GM19240 (cell line): ENCODE data around the gene TTLL10.

Experiments used
- DNase-seq: peaks from one replicate; pipeline ENCODE4 v3.0.0; 2011; ENCODE audit warnings: low spot score; ENCODE audit not compliant: insufficient read length

TTLL10 gene

GRCh38 chr1:1204425-1204920 is 30.8 kb downstream of the TTLL10 start:
- DNase-seq = no peak

GRCh38 chr1:1204998-1205768 is 31.5 kb downstream of the TTLL10 start:
- DNase-seq = no peak

GRCh38 chr1:1205769-1206375 is 32.2 kb downstream of the TTLL10 start:
- DNase-seq = no peak

GRCh38 chr1:1206376-1206965 is 32.8 kb downstream of the TTLL10 start, which contains the start of gene TNFRSF18:
TSS of gene TNFRSF18 (minus strand) at chr1:1206592. CDS start at chr1:1206571, 21 bp downstream.
- no peak for DNase-seq

GRCh38 chr1:1206966-1207531 is 33.4 kb downstream of the TTLL10 start:
- no peak for DNase-seq

- DNase-seq = no peak
Observed at GRCh38 chr1:1207571-1207892, 33.9 kb downstream of the TTLL10 start.

- no peak for DNase-seq
Observed at GRCh38 chr1:1208713-1209433, 35.2 kb downstream of the TTLL10 start.

- no peak for DNase-seq
Observed at GRCh38 chr1:1210726-1211540, 37.3 kb downstream of the TTLL10 start.

- DNase-seq = no peak
Observed at GRCh38 chr1:1211541-1212441, 38.1 kb downstream of the TTLL10 start.

- no peak for DNase-seq
Observed at GRCh38 chr1:1212780-1213344, 39.2 kb downstream of the TTLL10 start.

- no peak for DNase-seq
Observed at GRCh38 chr1:1213345-1214265, 39.9 kb downstream of the TTLL10 start, which contains the start of gene TNFRSF4. TSS of gene TNFRSF4 (minus strand) at chr1:1214153. CDS start at chr1:1214127, 26 bp downstream.

GRCh38 chr1:1215080-1215676 is 41.5 kb downstream of the TTLL10 start:
- DNase-seq = no peak

- DNase-seq = no peak
Observed at GRCh38 chr1:1215881-1216605, 42.4 kb downstream of the TTLL10 start.

GRCh38 chr1:1216770-1217620 is 43.3 kb downstream of the TTLL10 start:
- no peak for DNase-seq

GRCh38 chr1:1217621-1218523 is 44.2 kb downstream of the TTLL10 start:
- DNase-seq = no peak
